H1 (cell line): Measurements from ENCODE around the gene PDZD2. TPM values are rescaled to one million over a fixed set of nuclear protein-coding genes. Genes with fewer than 3 reads are reported as not detected.

ENCODE experiments used
- CTCF ChIA-PET: fragments of 300-600 bp; sonication (Branson Sonifier 250); formaldehyde crosslinking; loops from one replicate; lab custom pipeline; 2021; ENCODE audit not compliant: partially characterized antibody; lab: Charles Lee
- POLR2A ChIA-PET: fragments of 300-600 bp; sonication (Branson Sonifier 250); formaldehyde crosslinking; loops from one replicate; lab custom pipeline; 2021; ENCODE audit warnings: inconsistent platforms; ENCODE audit not compliant: partially characterized antibody; lab: Charles Lee
- DNase-seq, 2 experiments: peaks; one replicate each; pipeline versions ENCODE4 v3.0.0 to v3.0.0-alpha.2; 2010 to 2022; ENCODE audit warnings: low spot score in 2 of 2, low read depth in 1 of 2, mixed read lengths in 1 of 2
- FAIRE-seq: peaks from 2 replicates; lab custom pipeline; 2011; peaks lifted over from hg19 to GRCh38; lab: Jason Lieb, UNC
- H2AFZ ChIP-seq: 2 replicates; pipeline ENCODE4 v1.8.1; 2012; ENCODE audit warnings: low read length, inconsistent platforms
- H2AK5ac ChIP-seq: 2 replicates; pipeline ENCODE4 v1.6.1; 2013; ENCODE audit warnings: low read depth, low read length
- H2BK120ac ChIP-seq: replicated peaks from 2 replicates; pipeline ENCODE3; 2013; ENCODE audit warnings: low read depth, low read length, inconsistent platforms
- H2BK12ac ChIP-seq: 2 replicates; pipeline ENCODE4 v1.6.1; 2013; ENCODE audit warnings: low read depth, low read length
- H2BK15ac ChIP-seq: 2 replicates; pipeline ENCODE4 v1.6.1; 2013; ENCODE audit warnings: low read length
- H2BK20ac ChIP-seq: 2 replicates; pipeline ENCODE4 v1.6.1; 2013; ENCODE audit warnings: low read length
- H2BK5ac ChIP-seq: 2 replicates; pipeline ENCODE4 v1.6.1; 2013; ENCODE audit warnings: low read depth, low read length
- H3K14ac ChIP-seq: 2 replicates; pipeline ENCODE4 v1.6.1; 2013; ENCODE audit warnings: inconsistent platforms; ENCODE audit not compliant: insufficient read length
- H3K18ac ChIP-seq: 2 replicates; pipeline ENCODE4 v1.6.1; 2013; ENCODE audit warnings: low read length; ENCODE audit errors: extremely low read depth
- H3K23ac ChIP-seq: 2 replicates; pipeline ENCODE4 v1.6.1; 2013; ENCODE audit warnings: inconsistent platforms; ENCODE audit not compliant: insufficient read length
- H3K23me2 ChIP-seq: 2 replicates; pipeline ENCODE4 v1.6.1; 2013; ENCODE audit warnings: low read depth, low read length
- H3K27ac ChIP-seq: 2 replicates; pipeline ENCODE4 v1.6.1; 2011; ENCODE audit warnings: low read depth, low read length, inconsistent platforms
- H3K27me3 ChIP-seq, 4 experiments: replicated peaks in 1 of 4; 1 replicate in 1 of 4; 2 replicates in 3 of 4; pipeline versions ENCODE4 v1.6.1 to v1.8.1; 2011 to 2013; ENCODE audit warnings: low read length in 3 of 4, mild to moderate bottlenecking in 3 of 4, inconsistent platforms in 2 of 4, mixed read lengths in 2 of 4, moderate library complexity in 1 of 4; ENCODE audit not compliant: control insufficient read depth in 3 of 4, insufficient read depth in 3 of 4; ENCODE audit errors: extremely low read depth in 1 of 4
- H3K36me3 ChIP-seq, 4 experiments: 2 replicates each; pipeline versions ENCODE4 v1.6.1 to v1.8.1; 2011 to 2013; ENCODE audit warnings: mild to moderate bottlenecking in 4 of 4, low read length in 3 of 4, moderate library complexity in 2 of 4, control low read depth in 1 of 4, inconsistent platforms in 1 of 4; ENCODE audit not compliant: insufficient read depth in 4 of 4, control insufficient read depth in 2 of 4
- H3K4ac ChIP-seq: replicated peaks from 2 replicates; pipeline ENCODE3; 2013; ENCODE audit warnings: low read length, low read depth, mixed read lengths, inconsistent platforms; ENCODE audit not compliant: insufficient read length
- H3K4me1 ChIP-seq, 4 experiments: replicated peaks in 1 of 4; 1 replicate in 1 of 4; 2 replicates in 3 of 4; pipeline versions ENCODE4 v1.6.1 to v1.8.1; 2011 to 2013; ENCODE audit warnings: low read length in 3 of 4, inconsistent platforms in 2 of 4, mixed read lengths in 1 of 4; ENCODE audit not compliant: insufficient read depth in 4 of 4, control insufficient read depth in 3 of 4
- H3K4me2 ChIP-seq, 2 experiments: 2 replicates each; pipeline versions ENCODE4 v1.6.1 to v1.8.1; 2011 to 2013; ENCODE audit warnings: low read depth in 2 of 2, low read length in 2 of 2, control low read depth in 1 of 2, inconsistent platforms in 1 of 2, mild to moderate bottlenecking in 1 of 2; ENCODE audit not compliant: insufficient read depth in 1 of 2
- H3K4me3 ChIP-seq, 4 experiments: fragments of 200-600, 300-600 bp in 1 of 4; sonication (generic), shearing (Covaris generic), sonication (Bioruptor Twin) in 1 of 4; 2 replicates each; pipeline versions ENCODE4 v1.5.1 to v1.8.1; 2011 to 2016; ENCODE audit warnings: low read length in 4 of 4, low read depth in 3 of 4, control low read depth in 2 of 4, inconsistent platforms in 2 of 4, mild to moderate bottlenecking in 2 of 4, mixed read lengths in 1 of 4, moderate library complexity in 1 of 4; ENCODE audit not compliant: insufficient read depth in 2 of 4; ENCODE audit errors: extremely low read depth in 1 of 4
- H3K56ac ChIP-seq: replicated peaks from 2 replicates; pipeline ENCODE3; 2013; ENCODE audit warnings: low read depth, mild to moderate bottlenecking, mixed read lengths, low read length, inconsistent platforms; ENCODE audit not compliant: insufficient read length
- H3K79me1 ChIP-seq: 2 replicates; pipeline ENCODE4 v1.6.1; 2013; ENCODE audit warnings: low read depth, low read length, control low read depth
- H3K79me2 ChIP-seq, 2 experiments: 2 replicates each; pipeline versions ENCODE4 v1.6.1 to v1.8.1; 2012 to 2013; ENCODE audit warnings: low read length in 2 of 2, mild to moderate bottlenecking in 2 of 2, inconsistent platforms in 1 of 2; ENCODE audit not compliant: insufficient read depth in 2 of 2, control insufficient read depth in 1 of 2
- H3K9ac ChIP-seq, 4 experiments: replicated peaks in 1 of 4; 1 replicate in 1 of 4; 2 replicates in 3 of 4; pipeline versions ENCODE4 v1.6.1 to v1.8.1; 2011 to 2013; ENCODE audit warnings: low read depth in 3 of 4, low read length in 3 of 4, control low read depth in 2 of 4, mild to moderate bottlenecking in 2 of 4, moderate library complexity in 2 of 4, inconsistent platforms in 1 of 4; ENCODE audit errors: extremely low read depth in 1 of 4
- H3K9me3 ChIP-seq, 2 experiments: 2 replicates each; pipeline versions ENCODE4 v1.6.1 to v1.8.1; 2012 to 2013; ENCODE audit warnings: mild to moderate bottlenecking in 2 of 2, moderate library complexity in 2 of 2, control low read depth in 1 of 2, inconsistent platforms in 1 of 2, low read depth in 1 of 2, low read length in 1 of 2, mixed read lengths in 1 of 2; ENCODE audit not compliant: insufficient read depth in 2 of 2
- H4K20me1 ChIP-seq, 2 experiments: replicated peaks in 1 of 2; 2 replicates each; pipeline versions ENCODE3 to v1.8.1; 2011 to 2013; ENCODE audit warnings: inconsistent platforms in 2 of 2, low read length in 2 of 2, mild to moderate bottlenecking in 1 of 2; ENCODE audit not compliant: insufficient read depth in 2 of 2, control insufficient read depth in 1 of 2
- H4K5ac ChIP-seq: 2 replicates; pipeline ENCODE4 v1.6.1; 2013; ENCODE audit warnings: low read length, low read depth, mixed read lengths, inconsistent platforms; ENCODE audit not compliant: insufficient read length
- H4K8ac ChIP-seq: 2 replicates; pipeline ENCODE4 v1.8.0; 2013; ENCODE audit warnings: mild to moderate bottlenecking, moderate library complexity, low read length, inconsistent platforms; ENCODE audit not compliant: insufficient read depth; ENCODE audit errors: extremely low read depth
- H4K91ac ChIP-seq: replicated peaks from 2 replicates; pipeline ENCODE3; 2013; ENCODE audit warnings: low read length, mixed read lengths, inconsistent platforms; ENCODE audit not compliant: insufficient read length
- BCL11A ChIP-seq, 2 experiments: IDR thresholded peaks; one replicate each; pipeline ENCODE4 v1.6.1; 2011; ENCODE audit warnings: low read depth in 2 of 2, low read length in 2 of 2, mild to moderate bottlenecking in 2 of 2
- CEBPB ChIP-seq: IDR thresholded peaks from 2 replicates; pipeline ENCODE4 v1.6.1; 2012; ENCODE audit warnings: low read depth, low read length
- GTF2F1 ChIP-seq: IDR thresholded peaks from 2 replicates; pipeline ENCODE4 v1.6.1; 2012; ENCODE audit warnings: low read depth, low read length, improper control_type of control experiment, borderline replicate concordance
- HDAC6 ChIP-seq: IDR thresholded peaks from one replicate; pipeline ENCODE4 v1.7.1; 2012; ENCODE audit warnings: low read depth, mild to moderate bottlenecking, inconsistent platforms, low read length, moderate library complexity
- NANOG ChIP-seq: IDR thresholded peaks from 2 replicates; pipeline ENCODE4 v1.6.1; 2011; ENCODE audit warnings: low read length, low read depth, mild to moderate bottlenecking, inconsistent platforms; ENCODE audit not compliant: insufficient read depth, poor library complexity, severe bottlenecking
- RAD21 ChIP-seq, 2 experiments: IDR thresholded peaks in 1 of 2; conservative IDR thresholded peaks in 1 of 2; 2 replicates each; pipeline ENCODE4 v1.6.1; 2011; ENCODE audit warnings: low read depth in 2 of 2, low read length in 2 of 2, improper control_type of control experiment in 1 of 2, inconsistent platforms in 1 of 2, mild to moderate bottlenecking in 1 of 2, moderate library complexity in 1 of 2
- RNF2 ChIP-seq: fragments of 200-900, 300-1000 bp; sonication (generic); IDR thresholded peaks from 2 replicates; pipeline ENCODE4 v1.7.1; 2016; ENCODE audit warnings: borderline replicate concordance, low read depth, mild to moderate bottlenecking, antibody characterized with exemption, low read length; ENCODE audit not compliant: poor library complexity, severe bottlenecking; ENCODE audit errors: missing control alignments
- SIX5 ChIP-seq: IDR thresholded peaks from 2 replicates; pipeline ENCODE4 v1.6.1; 2011; ENCODE audit warnings: mild to moderate bottlenecking, low read depth, low read length
- SP2 ChIP-seq: IDR thresholded peaks from 2 replicates; pipeline ENCODE4 v1.6.1; 2012; ENCODE audit warnings: mild to moderate bottlenecking, low read length, inconsistent platforms
- polyA plus RNA-seq, 7 experiments: library from polyadenylated mRNA; depleted of rRNA in 3 of 7; stranded (reverse) in 5 of 7; unstranded in 2 of 7; fragments of >200 nt in 5 of 7; fragments of 200-250 nt in 2 of 7; gene quantifications; 1 replicate in 5 of 7; 2 replicates in 1 of 7; 4 replicates in 1 of 7; pipeline versions ENCODE4 v1.2.1 to v1.2.3, GENCODE V29; 2011 to 2013; ENCODE audit warnings: missing spikeins in 2 of 7, mixed read lengths in 2 of 7
- total RNA-seq: library from RNA; stranded (reverse); fragmentation: NEBNext Ultra II Directional; extraction: Animal tissue kit (Norgen Biotek cat#: 25700); gene quantifications from 2 replicates; pipeline ENCODE4 v1.2.1, GENCODE V29; 2021

The PDZD2 gene
- total and polyA plus RNA-seq, 2 of the 8 experiments (the other 6 are each of a cell fraction or from before 2014, with no cell fraction given), result 1.2 to 6.8 TPM

DNA sequence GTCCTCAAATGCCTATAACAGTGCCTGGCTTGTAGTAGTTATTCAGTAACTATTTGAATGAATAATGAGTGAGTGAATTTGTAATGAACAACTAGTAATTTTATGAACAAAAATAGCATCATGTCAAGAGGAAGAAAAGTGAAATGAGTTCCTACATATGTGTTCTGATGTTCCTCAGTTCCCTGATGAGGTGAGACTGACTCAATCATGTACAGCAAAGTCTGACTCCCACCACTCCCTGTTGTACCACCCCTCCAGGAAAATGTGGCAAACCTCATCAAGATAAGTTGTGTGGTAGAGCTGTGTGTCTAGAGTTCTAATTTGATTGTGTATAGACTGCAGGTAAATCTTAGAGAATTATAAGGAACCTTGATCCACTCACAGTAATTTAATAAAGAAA is 333.6 kb downstream of the PDZD2 start:
- H3K79me1 ChIP-seq, result no peaks in the 10 kb centered on the region
- FAIRE-seq (no peak), DNase-seq (no peak)
- no peak overlapping the region for H3K27ac ChIP-seq
- H3K36me3 ChIP-seq, result no peaks in the 10 kb centered on the region; a peak in 2 of 8 replicates
- no peak overlapping the region for H3K4ac ChIP-seq
- no peak overlapping the region for H4K91ac ChIP-seq
- no peak overlapping the region for H3K9ac ChIP-seq
- H3K4me1 ChIP-seq, result no peaks in the 10 kb centered on the region
- H3K18ac ChIP-seq, result no peak overlapping the region
- H4K20me1 ChIP-seq, result no peaks in the 10 kb centered on the region
- no peak overlapping the region for H2BK20ac ChIP-seq
- no peak overlapping the region for H2BK15ac ChIP-seq
- CTCF ChIA-PET, result interaction anchor here (0.6 to 1.5 kb wide), 4 partner anchors 11 to 86 kb away, joined by 3 to 6 read pairs (median 4); no protein-coding TSS in a partner anchor
- H3K27me3 ChIP-seq, result no peaks in the 10 kb centered on the region
- no peaks in the 10 kb centered on the region for H3K23me2 ChIP-seq
- H2AK5ac ChIP-seq, result no peak overlapping the region
- no peak overlapping the region for H4K5ac ChIP-seq
- no peak overlapping the region for H2AFZ ChIP-seq
- no peak overlapping the region for H2BK120ac ChIP-seq
- POLR2A ChIA-PET, result no interaction called here
- H3K14ac ChIP-seq, result no peak overlapping the region
- H3K23ac ChIP-seq, result no peak overlapping the region
- H2BK5ac ChIP-seq, result no peak overlapping the region
- no peaks in the 10 kb centered on the region for H3K79me2 ChIP-seq
- H3K56ac ChIP-seq, result no peak overlapping the region
- no peak overlapping the region for H2BK12ac ChIP-seq
- no peak overlapping the region for H4K8ac ChIP-seq
- no peak overlapping the region for H3K4me3 ChIP-seq
- no peak overlapping the region for H3K4me2 ChIP-seq
- H3K9me3 ChIP-seq, result peaks cover 0 to 4% of the 10 kb centered on the region in 2 experiments; a peak in 1 of 4 replicates
- TF ChIP-seq BCL11A (IDR thresholded peaks at IDR 0.05; ENCODE audit: low read depth in 2 of 2, low read length in 2 of 2) (no peak), RAD21 (IDR thresholded peaks at IDR 0.05 in 1 of 2, conservative IDR thresholded peaks at IDR 0.05 in 1 of 2; ENCODE audit: low read depth in 2 of 2, low read length in 2 of 2) (no peak), NANOG (no peak), SP2 (no peak), CEBPB (no peak), HDAC6 (no peak), SIX5 (no peak), RNF2 (no peak), GTF2F1 (no peak)
